C4-2B (cell line): ENCODE measurements around the gene ACTL7B.
"Not testable (repeated sequence)": the region's sequence is repeated elsewhere in the genome, so short reads cannot be mapped to it uniquely, and the experiment has no call there.

Experiments used
- H3K27ac ChIP-seq: fragments of 450-650 bp; 2 replicates; pipeline ENCODE4 v1.5.1; 2017
- CTCF ChIP-seq: fragments of 450-650 bp; conservative IDR thresholded peaks from 2 replicates; pipeline ENCODE4 v1.5.1; 2017; ENCODE audit warnings: mild to moderate bottlenecking
- ZFX ChIP-seq: fragments of 450-650 bp; IDR thresholded peaks from 2 replicates; pipeline ENCODE4 v1.6.1; 2017

ACTL7B gene

GRCh38 chr9:108894225-108894997, 38.6 kb upstream of the ACTL7B start:
- peak overlapping the region; percentile 56 for H3K27ac ChIP-seq
- TF ChIP-seq ZFX (no peak), CTCF (no peak)

DNA sequence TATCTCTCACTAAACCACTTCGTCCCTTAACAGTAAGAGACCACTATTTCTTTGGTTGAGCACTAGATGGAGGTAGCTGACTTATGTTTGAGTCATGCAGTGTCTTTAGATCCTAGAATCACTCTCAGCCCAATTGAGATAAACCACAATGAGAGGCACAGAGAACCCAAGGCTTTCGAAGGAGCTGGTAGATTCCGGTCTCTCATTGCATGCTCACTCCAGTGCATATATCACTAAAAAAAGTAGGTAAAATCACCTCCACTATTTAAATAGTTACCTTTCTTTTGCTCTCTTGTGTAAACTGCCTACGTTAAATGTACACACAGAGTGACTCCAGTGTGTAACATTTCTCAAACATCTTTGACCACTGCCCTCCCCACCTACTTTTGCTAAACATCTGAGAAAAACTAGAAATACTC, 33.9 kb upstream of the ACTL7B start:
- H3K27ac ChIP-seq: no peak overlapping the region

DNA sequence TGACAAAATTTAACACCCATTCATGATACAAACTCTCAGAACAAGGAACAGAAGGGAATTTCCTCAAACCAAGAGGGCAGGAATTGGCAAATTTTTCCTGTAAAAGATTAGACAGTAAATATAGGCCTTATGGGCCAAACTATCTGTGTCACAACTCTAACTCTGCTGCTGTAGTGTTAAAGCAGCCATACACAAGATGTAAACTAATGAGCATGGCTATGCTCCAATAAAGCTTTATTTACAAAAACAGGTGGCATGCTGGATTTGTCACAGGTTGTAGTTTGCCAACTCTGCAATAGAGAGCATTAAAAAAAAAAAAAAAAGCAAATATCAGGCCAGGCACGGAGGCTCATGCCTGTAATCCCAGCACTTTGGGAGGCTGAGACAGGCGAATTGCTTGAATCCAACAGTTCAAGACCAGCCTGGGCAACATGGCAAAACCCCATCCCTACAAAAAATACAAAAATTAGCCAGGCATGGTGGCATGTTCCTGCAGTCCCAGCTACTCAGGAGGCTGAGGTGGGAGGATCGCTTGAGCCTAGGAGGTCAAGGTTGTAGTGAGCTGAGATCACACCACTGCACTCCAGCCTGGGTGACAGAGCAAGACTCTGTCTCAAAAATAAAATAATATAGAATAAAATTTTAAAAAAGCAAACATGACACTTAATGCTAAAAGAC, 30.9 kb upstream of the ACTL7B start:
- not testable (repeated sequence) for H3K27ac ChIP-seq

More for the DNA sequence above, 33.9 kb upstream of the ACTL7B start:
- TF ChIP-seq ZFX (no peak), CTCF (peak; percentile 27)

GRCh38 chr9:108885643-108886348, 30.0 kb upstream of the ACTL7B start:
- TF ChIP-seq CTCF (no peak), ZFX (no peak)
- H3K27ac ChIP-seq: no peak overlapping the region

- TF ChIP-seq CTCF: no peak
- TF ChIP-seq ZFX: no peak
- H3K27ac ChIP-seq: no peak overlapping the region
Observed at GRCh38 chr9:108884701-108885100, 28.9 kb upstream of the ACTL7B start.

DNA sequence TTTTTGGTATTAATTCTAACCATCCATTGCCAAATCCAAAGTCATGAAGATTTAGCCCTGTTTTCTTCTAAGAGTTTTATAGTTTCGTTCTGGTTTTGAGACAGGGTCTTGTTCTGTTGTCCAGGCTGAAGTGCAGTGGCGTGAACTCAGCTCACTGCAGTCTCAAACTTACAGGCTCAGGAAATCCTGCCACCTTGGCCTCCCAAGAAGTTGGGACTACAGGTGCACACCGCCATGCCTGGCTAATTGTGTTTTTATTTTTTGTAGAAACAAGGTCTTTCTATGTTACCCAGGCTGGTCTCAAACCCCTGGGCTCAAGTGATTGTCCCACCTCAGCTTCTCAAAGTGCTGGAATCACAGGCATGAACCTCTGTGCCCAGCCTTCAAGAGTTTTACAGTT, 27.3 kb upstream of the ACTL7B start:
- no peak for TF ChIP-seq CTCF
- no peak for TF ChIP-seq ZFX
- H3K27ac ChIP-seq: no peak overlapping the region

DNA sequence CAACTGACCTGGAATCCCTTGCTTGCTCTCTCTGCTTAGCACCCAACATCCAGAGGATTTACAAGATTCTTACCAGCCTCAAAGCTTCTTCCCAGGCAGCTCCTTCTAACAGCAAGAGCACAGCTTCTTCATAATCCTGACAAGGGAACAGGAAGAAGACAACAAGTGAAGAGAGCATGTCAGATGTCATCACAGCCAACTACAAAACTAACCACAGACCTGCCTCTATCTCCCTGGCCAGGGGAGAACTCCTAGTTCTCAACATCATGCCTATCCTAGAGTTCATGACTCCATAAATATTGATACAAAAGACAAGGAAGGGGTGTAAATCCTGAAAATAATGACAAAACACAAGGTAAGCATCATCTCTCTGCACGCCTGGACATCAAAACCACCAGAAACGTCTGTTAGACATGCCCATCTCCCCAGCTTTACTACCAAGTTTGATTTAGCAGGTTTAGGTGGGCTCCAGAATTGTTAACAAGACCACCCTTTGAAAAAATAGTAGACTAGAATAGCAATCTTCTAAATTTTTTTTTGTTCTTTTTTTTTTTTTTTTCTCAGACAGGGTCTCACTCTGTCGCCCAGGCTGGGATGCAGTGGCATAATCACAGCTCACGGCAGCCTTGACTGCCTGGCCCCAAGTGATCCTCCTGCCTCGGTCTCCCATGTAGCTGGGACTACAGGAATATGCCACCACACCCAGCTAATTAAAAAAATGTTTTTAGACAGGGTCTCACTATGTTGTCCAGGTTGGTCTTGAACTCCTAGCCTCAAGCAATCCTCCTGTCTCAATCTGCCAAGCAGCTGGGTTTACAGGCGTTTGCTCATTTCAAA, 26.5 kb upstream of the ACTL7B start:
- TF ChIP-seq ZFX (no peak), CTCF (no peak)
- no peak overlapping the region for H3K27ac ChIP-seq
